Measurements from ENCODE around the gene PANK3. TPM values are rescaled to one million over a fixed set of nuclear protein-coding genes. Genes with fewer than 3 reads are reported as not detected.

Gene PANK3
- total RNA-seq: 26.1 TPM
- long read RNA-seq, full-length matches to known transcripts: 13 of 18 reads
- long read RNA-seq, partial matches to known transcripts: 1 of 18 reads
- long read RNA-seq, other reads (novel, unspliced or antisense): 4 of 18 reads

GRCh38 chr5:168578538-168579487 is at the start of gene PANK3:
Gene PANK3 (minus strand): TSS chr5:168579368. CDS start chr5:168579283, 85 bp downstream.
- intact Hi-C loops (cut with DNase I): no loop called here
- ATAC-seq (ENCODE audit: poor library complexity) (peak; percentile 92), DNase-seq (no peak)

GRCh38 chr5:168624850-168625364 is 45.7 kb upstream of the PANK3 start:
- intact Hi-C loops (cut with DNase I): no loop called here

GRCh38 chr5:168620807-168621206 is 41.6 kb upstream of the PANK3 start:
- DNase-seq: no peak
- no peak for ATAC-seq (ENCODE audit: poor library complexity)
- intact Hi-C loops (cut with DNase I): no loop called here

More at GRCh38 chr5:168624850-168625364, 45.7 kb upstream of the PANK3 start:
- DNase-seq (no peak), ATAC-seq (ENCODE audit: poor library complexity) (no peak)

GRCh38 chr5:168614661-168615060 is 35.5 kb upstream of the PANK3 start:
- DNase-seq (no peak), ATAC-seq (ENCODE audit: poor library complexity) (no peak)
- intact Hi-C loops (cut with DNase I): no loop called here

- ATAC-seq (ENCODE audit: poor library complexity) (no peak), DNase-seq (no peak)
- intact Hi-C loops (cut with DNase I): no loop called here
These were observed 34.8 kb upstream of the PANK3 start for GRCh38 chr5:168613996-168614395.

GRCh38 chr5:168613396-168613795 is 34.2 kb upstream of the PANK3 start:
- intact Hi-C loops (cut with DNase I): no loop called here
- ATAC-seq (ENCODE audit: poor library complexity): no peak

GRCh38 chr5:168612996-168613395 is 33.8 kb upstream of the PANK3 start:
- intact Hi-C loops (cut with DNase I): no loop called here
- DNase-seq (no peak), ATAC-seq (ENCODE audit: poor library complexity) (peak; percentile 83)

More at GRCh38 chr5:168613396-168613795, 34.2 kb upstream of the PANK3 start:
- DNase-seq: no peak

- DNase-seq (no peak), ATAC-seq (ENCODE audit: poor library complexity) (no peak)
- intact Hi-C loops (cut with DNase I): no loop called here
These were observed 33.0 kb upstream of the PANK3 start for GRCh38 chr5:168612123-168612522.

GRCh38 chr5:168611165-168611564 is 32.0 kb upstream of the PANK3 start:
- ATAC-seq (ENCODE audit: poor library complexity) (no peak), DNase-seq (no peak)
- intact Hi-C loops (cut with DNase I): no loop called here

GRCh38 chr5:168609806-168610482 is 30.8 kb upstream of the PANK3 start:
- intact Hi-C loops (cut with DNase I): no loop called here
- ATAC-seq (ENCODE audit: poor library complexity): no peak
- DNase-seq: no peak

GRCh38 chr5:168608821-168609220 is 29.7 kb upstream of the PANK3 start:
- DNase-seq: no peak
- intact Hi-C loops (cut with DNase I): no loop called here
- ATAC-seq (ENCODE audit: poor library complexity): no peak

GRCh38 chr5:168608386-168608785 is 29.2 kb upstream of the PANK3 start:
- intact Hi-C loops (cut with DNase I): no loop called here
- DNase-seq (no peak), ATAC-seq (ENCODE audit: poor library complexity) (no peak)

- no peak for DNase-seq
- ATAC-seq (ENCODE audit: poor library complexity): no peak
- intact Hi-C loops (cut with DNase I): no loop called here
These were observed 28.8 kb upstream of the PANK3 start for GRCh38 chr5:168607946-168608345.

GRCh38 chr5:168606562-168606961 is 27.4 kb upstream of the PANK3 start:
- ATAC-seq (ENCODE audit: poor library complexity): no peak
- no peak for DNase-seq

GRCh38 chr5:168604436-168604835 is 25.3 kb upstream of the PANK3 start:
- DNase-seq (no peak), ATAC-seq (ENCODE audit: poor library complexity) (no peak)
- intact Hi-C loops (cut with DNase I): no loop called here

More at GRCh38 chr5:168606562-168606961, 27.4 kb upstream of the PANK3 start:
- intact Hi-C loops (cut with DNase I): no loop called here

- intact Hi-C loops (cut with DNase I): no loop called here
- ATAC-seq (ENCODE audit: poor library complexity) (no peak), DNase-seq (no peak)
These were observed 24.6 kb upstream of the PANK3 start for GRCh38 chr5:168603746-168604145.

GRCh38 chr5:168602517-168602916 is 23.3 kb upstream of the PANK3 start:
- DNase-seq (no peak), ATAC-seq (ENCODE audit: poor library complexity) (no peak)
- intact Hi-C loops (cut with DNase I): no loop called here

- DNase-seq (no peak), ATAC-seq (ENCODE audit: poor library complexity) (no peak)
- intact Hi-C loops (cut with DNase I): no loop called here
These were observed 22.8 kb upstream of the PANK3 start for GRCh38 chr5:168601972-168602371.

- DNase-seq (no peak), ATAC-seq (ENCODE audit: poor library complexity) (no peak)
- intact Hi-C loops (cut with DNase I): no loop called here
These were observed 21.2 kb upstream of the PANK3 start for GRCh38 chr5:168600409-168600808.

Measured in Right ventricle myocardium superior (tissue), 1 donor.